GM19324 (cell line): ENCODE measurements around the gene MORF4L1.
"Not testable (repeated sequence)": the region's sequence is repeated elsewhere in the genome, so short reads cannot be mapped to it uniquely, and the experiment has no call there.

Experiments
- ATAC-seq: cut with Tn5 transposase; IDR thresholded peaks from one replicate; pipeline ENCODE4 v1.9.1; 2021; ENCODE audit warnings: mild to moderate bottlenecking, moderate library complexity; ENCODE audit not compliant: unreplicated experiment, low FRiP score

MORF4L1 gene

GRCh38 chr15:78923480-78924360, 51.0 kb downstream of the MORF4L1 start:
- no peak for ATAC-seq

- ATAC-seq = no peak
Observed at GRCh38 chr15:78925076-78925624, 52.5 kb downstream of the MORF4L1 start.

- ATAC-seq = no peak
Observed at GRCh38 chr15:78925956-78926743, 53.5 kb downstream of the MORF4L1 start.

GRCh38 chr15:78927077-78927790, 54.5 kb downstream of the MORF4L1 start:
- no peak for ATAC-seq

- not testable (repeated sequence) for ATAC-seq
Observed at GRCh38 chr15:78928176-78928575, 55.5 kb downstream of the MORF4L1 start.

GRCh38 chr15:78928616-78929093, 56.0 kb downstream of the MORF4L1 start:
- ATAC-seq = no peak

- no peak for ATAC-seq
Observed at GRCh38 chr15:78929536-78930264, 57.0 kb downstream of the MORF4L1 start.

GRCh38 chr15:78930577-78931388, 58.1 kb downstream of the MORF4L1 start:
- no peak for ATAC-seq

GRCh38 chr15:78931439-78932257, 59.0 kb downstream of the MORF4L1 start:
- no peak for ATAC-seq

GRCh38 chr15:78932258-78932808, 59.6 kb downstream of the MORF4L1 start:
- ATAC-seq = no peak

GRCh38 chr15:78933187-78933822, 60.6 kb downstream of the MORF4L1 start:
- ATAC-seq = no peak

GRCh38 chr15:78933823-78934654, 61.3 kb downstream of the MORF4L1 start:
- no peak for ATAC-seq

- no peak for ATAC-seq
Observed at GRCh38 chr15:78934655-78935023, 61.9 kb downstream of the MORF4L1 start.

- no peak for ATAC-seq
Observed at GRCh38 chr15:78937132-78937739, 64.5 kb downstream of the MORF4L1 start.

- peak; percentile 63 for ATAC-seq
Observed at GRCh38 chr15:78938658-78939488, 66.2 kb downstream of the MORF4L1 start.
